Panc1 (cell line): ENCODE measurements around the gene MACROD2. TPM values are rescaled to one million over a fixed set of nuclear protein-coding genes. Genes with fewer than 3 reads are reported as not detected.

Experiments used
- ATAC-seq: fragments of 200-7000 bp; cut with Tn5 transposase; 2 replicates; pipeline ENCODE4 v1.9.1; 2020; ENCODE audit warnings: mild to moderate bottlenecking, moderate library complexity
- BruUV-seq: library from RNA; stranded (reverse); fragments of 400-500 nt; replicated peaks from 2 replicates; lab custom pipeline; 2021; lab: Mats Ljungman, UMichigan
- CTCF ChIA-PET: fragments of 300-600 bp; sonication (Branson Sonifier 250); formaldehyde crosslinking; loops from one replicate; lab custom pipeline; 2022; ENCODE audit warnings: antibody characterized with exemption; lab: Charles Lee
- POLR2A ChIA-PET: fragments of 300-600 bp; sonication (Branson Sonifier 250); formaldehyde crosslinking; loops from one replicate; lab custom pipeline; 2022; ENCODE audit warnings: antibody characterized with exemption; lab: Charles Lee
- DNase-seq: peaks from one replicate; pipeline ENCODE4 v3.0.0-alpha.2; 2010; ENCODE audit warnings: low read depth, low spot score
- H3K27ac ChIP-seq: 2 replicates; pipeline ENCODE4 v1.5.1; 2011; ENCODE audit warnings: mild to moderate bottlenecking, low read length, inconsistent platforms
- H3K27me3 ChIP-seq: fragments of 200-500 bp; sonication (Bioruptor generic); 2 replicates; pipeline ENCODE4 v1.6.0; 2014; ENCODE audit warnings: low read length, inconsistent platforms; ENCODE audit not compliant: control insufficient read depth, insufficient read depth
- H3K36me3 ChIP-seq: fragments of 200-500 bp; sonication (Bioruptor generic); 2 replicates; pipeline ENCODE4 v1.5.1; 2014; ENCODE audit warnings: inconsistent platforms, mild to moderate bottlenecking, low read length, moderate library complexity; ENCODE audit not compliant: control insufficient read depth, insufficient read depth
- H3K4me1 ChIP-seq: 2 replicates; pipeline ENCODE4 v1.5.1; 2011; ENCODE audit warnings: inconsistent platforms, mild to moderate bottlenecking, low read length, moderate library complexity; ENCODE audit not compliant: control insufficient read depth, insufficient read depth
- H3K4me3 ChIP-seq, 2 experiments: 2 replicates each; pipeline ENCODE4 v1.5.1; 2011 to 2012; ENCODE audit warnings: low read depth in 2 of 2, low read length in 2 of 2, mild to moderate bottlenecking in 2 of 2, inconsistent platforms in 1 of 2, moderate library complexity in 1 of 2
- H3K9me3 ChIP-seq: fragments of 200-500 bp; sonication (Bioruptor generic); 2 replicates; pipeline ENCODE4 v1.5.1; 2014; ENCODE audit warnings: low read depth, mild to moderate bottlenecking, inconsistent platforms, low read length, moderate library complexity; ENCODE audit not compliant: control insufficient read depth, insufficient read depth
- POLR2AphosphoS5 ChIP-seq: IDR thresholded peaks from 2 replicates; pipeline ENCODE4 v1.6.1; 2012; ENCODE audit warnings: mild to moderate bottlenecking, low read depth, low read length, moderate library complexity
- SIN3A ChIP-seq: IDR thresholded peaks from 2 replicates; pipeline ENCODE4 v1.6.1; 2012; ENCODE audit warnings: low read depth, mild to moderate bottlenecking, low read length, moderate library complexity, borderline replicate concordance; ENCODE audit not compliant: insufficient read depth
- TCF7L2 ChIP-seq: IDR thresholded peaks from 2 replicates; pipeline ENCODE4 v1.6.1; 2011; ENCODE audit warnings: mild to moderate bottlenecking, low read depth, low read length, inconsistent platforms
- in situ Hi-C: cut with HindIII; loops from 2 replicates; pipeline ENCODE4 v1.10.0; 2016; ENCODE audit warnings: low sequenced_read_pairs, low pct_unique_long_range_greater_than_20kb
- intact Hi-C: fragments of 100-400 bp; cut with micrococcal nuclease; formaldehyde crosslinking; loops from one replicate; pipeline ENCODE4 v1.10.0; 2022; ENCODE audit not compliant: unreplicated experiment
- total RNA-seq: library from RNA; stranded (reverse); gene quantifications from one replicate; pipeline ENCODE4 v1.2.1, GENCODE V29; 2021; ENCODE audit not compliant: unreplicated experiment
- TF ChIP-seq, protein P1 (sequence below): fragments of 450-650 bp; IDR thresholded peaks from 2 replicates; pipeline ENCODE4 v1.5.1; 2017; ENCODE audit warnings: mild to moderate bottlenecking
- TF ChIP-seq, protein P2 (sequence below), 2 experiments: IDR thresholded peaks; 2 replicates each; pipeline ENCODE4 v1.6.1; 2011 to 2012; ENCODE audit warnings: low read depth in 2 of 2, control low read depth in 1 of 2, low read length in 1 of 2, mild to moderate bottlenecking in 1 of 2, moderate library complexity in 1 of 2; ENCODE audit not compliant: insufficient read depth in 1 of 2

The MACROD2 gene
- total RNA-seq, 1 experiment from 2014 or later, result 1.2 TPM

DNA sequence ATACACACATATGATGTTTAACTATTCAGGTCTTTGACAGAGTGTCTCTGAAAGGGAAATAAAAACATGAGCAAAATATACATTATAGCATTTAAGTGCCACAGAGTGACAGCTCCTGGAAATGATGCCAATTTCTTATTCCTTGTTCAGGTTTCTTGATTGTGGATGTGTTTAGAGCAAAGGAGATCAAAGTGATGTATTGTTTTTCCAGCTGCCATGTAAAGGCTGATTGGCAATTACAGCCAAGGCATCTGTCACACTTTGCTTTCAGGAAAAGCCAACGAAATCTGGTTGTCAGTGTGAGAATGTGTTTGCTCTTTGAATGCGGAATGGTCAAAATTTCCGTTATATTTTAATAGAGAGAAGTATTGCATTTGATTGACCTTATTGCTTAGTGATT, 689.9 kb downstream of the MACROD2 start:
- Histone ChIP-seq H3K4me1 (no peaks in the 10 kb centered on the region), H3K4me3 (no peak overlapping the region), H3K27ac (no peak overlapping the region), H3K36me3 (no peaks in the 10 kb centered on the region; the same call in 1 of the 2 replicates), H3K27me3 (no peaks in the 10 kb centered on the region), H3K9me3 (no peaks in the 10 kb centered on the region)
- POLR2A ChIA-PET, result no interaction called here
- no TSS peak for BruUV-seq
- in situ Hi-C loops, result no loop called here
- TF ChIP-seq, protein P1, sequence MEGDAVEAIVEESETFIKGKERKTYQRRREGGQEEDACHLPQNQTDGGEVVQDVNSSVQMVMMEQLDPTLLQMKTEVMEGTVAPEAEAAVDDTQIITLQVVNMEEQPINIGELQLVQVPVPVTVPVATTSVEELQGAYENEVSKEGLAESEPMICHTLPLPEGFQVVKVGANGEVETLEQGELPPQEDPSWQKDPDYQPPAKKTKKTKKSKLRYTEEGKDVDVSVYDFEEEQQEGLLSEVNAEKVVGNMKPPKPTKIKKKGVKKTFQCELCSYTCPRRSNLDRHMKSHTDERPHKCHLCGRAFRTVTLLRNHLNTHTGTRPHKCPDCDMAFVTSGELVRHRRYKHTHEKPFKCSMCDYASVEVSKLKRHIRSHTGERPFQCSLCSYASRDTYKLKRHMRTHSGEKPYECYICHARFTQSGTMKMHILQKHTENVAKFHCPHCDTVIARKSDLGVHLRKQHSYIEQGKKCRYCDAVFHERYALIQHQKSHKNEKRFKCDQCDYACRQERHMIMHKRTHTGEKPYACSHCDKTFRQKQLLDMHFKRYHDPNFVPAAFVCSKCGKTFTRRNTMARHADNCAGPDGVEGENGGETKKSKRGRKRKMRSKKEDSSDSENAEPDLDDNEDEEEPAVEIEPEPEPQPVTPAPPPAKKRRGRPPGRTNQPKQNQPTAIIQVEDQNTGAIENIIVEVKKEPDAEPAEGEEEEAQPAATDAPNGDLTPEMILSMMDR, result no peak
- no peak for DNase-seq
- ATAC-seq, result no peak
- intact Hi-C loops, result no loop called here
- CTCF ChIA-PET, result no interaction called here

DNA sequence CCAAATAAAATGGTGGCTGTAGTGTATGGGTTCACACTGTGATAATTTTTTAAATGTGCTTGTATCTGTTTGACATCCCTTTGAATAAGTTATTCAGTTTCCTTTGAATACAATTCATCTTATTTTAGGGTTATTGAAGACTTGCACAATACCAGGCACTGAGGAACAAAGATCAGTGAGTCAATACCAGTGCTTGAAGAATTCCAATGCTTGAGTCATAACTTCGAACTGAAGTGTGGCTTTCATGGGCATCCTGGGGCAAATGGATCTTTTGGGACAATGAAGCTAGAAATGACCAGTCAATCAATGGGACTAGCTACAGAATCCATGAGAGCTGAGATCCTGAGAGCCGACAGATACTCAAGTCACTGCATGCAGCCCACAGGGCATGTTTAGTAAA, 692.0 kb downstream of the MACROD2 start:
- Histone ChIP-seq H3K27me3 (no peaks in the 10 kb centered on the region), H3K27ac (no peak overlapping the region), H3K4me3 (no peak overlapping the region), H3K36me3 (no peaks in the 10 kb centered on the region), H3K9me3 (no peaks in the 10 kb centered on the region), H3K4me1 (no peaks in the 10 kb centered on the region)
- CTCF ChIA-PET, result no interaction called here
- POLR2A ChIA-PET, result no interaction called here
- ATAC-seq (no peak), DNase-seq (no peak)
- intact Hi-C loops (no loop called here), in situ Hi-C loops (no loop called here)
- no TSS peak for BruUV-seq
- TF ChIP-seq POLR2AphosphoS5 (no peak), TCF7L2 (no peak), SIN3A (no peak)
- TF ChIP-seq, protein P1, result no peak
- TF ChIP-seq, protein P2, sequence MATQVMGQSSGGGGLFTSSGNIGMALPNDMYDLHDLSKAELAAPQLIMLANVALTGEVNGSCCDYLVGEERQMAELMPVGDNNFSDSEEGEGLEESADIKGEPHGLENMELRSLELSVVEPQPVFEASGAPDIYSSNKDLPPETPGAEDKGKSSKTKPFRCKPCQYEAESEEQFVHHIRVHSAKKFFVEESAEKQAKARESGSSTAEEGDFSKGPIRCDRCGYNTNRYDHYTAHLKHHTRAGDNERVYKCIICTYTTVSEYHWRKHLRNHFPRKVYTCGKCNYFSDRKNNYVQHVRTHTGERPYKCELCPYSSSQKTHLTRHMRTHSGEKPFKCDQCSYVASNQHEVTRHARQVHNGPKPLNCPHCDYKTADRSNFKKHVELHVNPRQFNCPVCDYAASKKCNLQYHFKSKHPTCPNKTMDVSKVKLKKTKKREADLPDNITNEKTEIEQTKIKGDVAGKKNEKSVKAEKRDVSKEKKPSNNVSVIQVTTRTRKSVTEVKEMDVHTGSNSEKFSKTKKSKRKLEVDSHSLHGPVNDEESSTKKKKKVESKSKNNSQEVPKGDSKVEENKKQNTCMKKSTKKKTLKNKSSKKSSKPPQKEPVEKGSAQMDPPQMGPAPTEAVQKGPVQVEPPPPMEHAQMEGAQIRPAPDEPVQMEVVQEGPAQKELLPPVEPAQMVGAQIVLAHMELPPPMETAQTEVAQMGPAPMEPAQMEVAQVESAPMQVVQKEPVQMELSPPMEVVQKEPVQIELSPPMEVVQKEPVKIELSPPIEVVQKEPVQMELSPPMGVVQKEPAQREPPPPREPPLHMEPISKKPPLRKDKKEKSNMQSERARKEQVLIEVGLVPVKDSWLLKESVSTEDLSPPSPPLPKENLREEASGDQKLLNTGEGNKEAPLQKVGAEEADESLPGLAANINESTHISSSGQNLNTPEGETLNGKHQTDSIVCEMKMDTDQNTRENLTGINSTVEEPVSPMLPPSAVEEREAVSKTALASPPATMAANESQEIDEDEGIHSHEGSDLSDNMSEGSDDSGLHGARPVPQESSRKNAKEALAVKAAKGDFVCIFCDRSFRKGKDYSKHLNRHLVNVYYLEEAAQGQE (IDR thresholded peaks at IDR 0.05; ENCODE audit: insufficient read depth in 1 of 2, low read depth in 2 of 2, low read length in 1 of 2), result no peak

DNA sequence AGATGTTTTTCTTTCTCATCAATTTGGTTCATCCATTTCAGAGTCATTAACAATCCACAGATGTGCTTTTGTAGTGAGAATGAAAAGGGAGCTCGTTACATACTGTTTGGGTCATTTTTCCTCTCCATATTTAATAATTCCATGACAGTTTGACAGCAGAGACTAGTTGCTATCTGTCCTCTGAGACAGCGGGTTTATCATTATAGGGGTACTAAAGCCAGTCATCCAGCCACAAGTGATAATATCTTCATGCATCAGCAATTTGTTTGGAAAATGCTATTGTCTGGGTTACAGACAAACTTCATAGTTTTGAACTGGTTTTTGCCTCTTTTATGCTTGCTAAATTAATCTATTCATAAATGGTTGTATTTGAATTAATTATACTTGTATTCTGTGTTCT, 692.7 kb downstream of the MACROD2 start:
- intact Hi-C loops (no loop called here), in situ Hi-C loops (no loop called here)
- no peaks in the 10 kb centered on the region for H3K9me3 ChIP-seq
- no peaks in the 10 kb centered on the region for H3K27me3 ChIP-seq
- TF ChIP-seq POLR2AphosphoS5 (no peak), TCF7L2 (no peak), SIN3A (no peak)
- TF ChIP-seq, protein P2 (IDR thresholded peaks at IDR 0.05; ENCODE audit: insufficient read depth in 1 of 2, low read depth in 2 of 2, low read length in 1 of 2), result no peak
- TF ChIP-seq, protein P1, result no peak
- no peak overlapping the region for H3K4me3 ChIP-seq
- ATAC-seq, result no peak
- ChIA-PET CTCF (no interaction called here), POLR2A (no interaction called here)
- H3K4me1 ChIP-seq, result no peaks in the 10 kb centered on the region
- no peak for DNase-seq
- H3K27ac ChIP-seq, result no peak overlapping the region
- H3K36me3 ChIP-seq, result no peaks in the 10 kb centered on the region
- BruUV-seq, result no TSS peak
